Keratinocyte (primary cell): ENCODE data around the gene CMTM8.

ENCODE experiments used
- CTCF ChIP-seq, 3 experiments: IDR thresholded peaks in 1 of 3; conservative IDR thresholded peaks in 1 of 3; optimal IDR thresholded peaks in 1 of 3; 2 replicates in 2 of 3; 3 replicates in 1 of 3; pipeline versions ENCODE3 to v1.5.1; 2011; ENCODE audit warnings: low read length in 3 of 3, mild to moderate bottlenecking in 3 of 3, moderate library complexity in 2 of 3, control low read depth in 1 of 3, inconsistent platforms in 1 of 3; ENCODE audit not compliant: insufficient read depth in 2 of 3; ENCODE audit errors: extremely low read depth in 1 of 3
- EZH2 ChIP-seq: IDR thresholded peaks from one replicate; pipeline ENCODE4 v1.6.1; 2012; ENCODE audit warnings: inconsistent platforms, mild to moderate bottlenecking, low read length, moderate library complexity

DNA sequence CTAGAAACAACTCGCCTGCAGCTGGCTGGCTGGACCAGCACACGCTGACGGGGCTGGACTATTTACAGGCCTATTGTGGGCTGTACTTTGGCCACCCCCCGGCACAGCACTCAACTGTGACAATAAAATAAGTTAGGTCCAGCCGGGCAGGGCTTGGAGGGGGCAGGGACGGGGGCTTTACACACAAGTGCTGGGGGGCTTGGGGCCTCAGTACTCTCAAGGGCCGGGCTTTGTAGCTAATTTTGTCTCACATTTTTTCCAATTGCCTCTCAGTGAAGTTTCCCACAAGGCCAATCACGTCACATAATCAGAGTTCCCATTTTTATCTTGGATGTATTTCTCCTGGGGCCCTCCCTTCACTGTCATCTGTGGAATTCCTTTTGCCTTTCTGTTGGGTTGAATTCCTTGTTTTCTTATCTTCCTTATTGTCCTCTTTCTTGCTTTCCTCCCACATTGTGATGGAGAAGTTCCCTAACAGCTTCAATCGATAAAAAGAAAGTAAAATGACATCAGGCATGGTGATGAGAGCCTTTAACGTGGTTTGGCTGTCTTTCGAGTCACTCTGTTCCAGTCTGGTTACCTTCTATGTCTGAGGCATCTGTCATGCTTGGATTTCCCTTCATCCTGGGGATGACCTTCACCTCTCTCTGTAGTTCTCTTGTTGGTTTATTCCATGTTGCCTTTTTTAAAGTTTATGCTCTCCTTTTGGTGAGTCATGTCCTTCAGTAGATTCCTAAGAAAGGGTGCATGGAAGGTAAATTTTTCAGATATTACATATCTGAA is 109.1 kb downstream of the CMTM8 start:
- TF ChIP-seq CTCF (optimal IDR thresholded peaks at IDR 0.05 in 1 of 3, IDR thresholded peaks at IDR 0.05 in 1 of 3, conservative IDR thresholded peaks at IDR 0.05 in 1 of 3; ENCODE audit: extremely low read depth in 1 of 3, insufficient read depth in 2 of 3, low read length in 3 of 3) (no peak), EZH2 (no peak)
